Measurements from ENCODE around the gene ENTPD3. TPM values are rescaled to one million over a fixed set of nuclear protein-coding genes. Genes with fewer than 3 reads are reported as not detected.

ENTPD3 gene
- total RNA-seq, 2 donors from 2014 or later, result 0.12 to 0.59 TPM

GRCh38 chr3:40387895-40388254 is 891 bp downstream of the ENTPD3 start:
- Histone ChIP-seq H3K4me1 (peaks cover 0 to 9% of the 10 kb centered on the region in 2 donors), H3K27me3 (no peaks in the 10 kb centered on the region), H3K27ac (no peak overlapping the region), H3K36me3 (no peaks in the 10 kb centered on the region), H3K4me3 (no peak overlapping the region), H3K9me3 (no peaks in the 10 kb centered on the region)
- DNase-seq (ENCODE audit: low spot score), result no peak
- no peak for TF ChIP-seq CTCF (IDR thresholded peaks at IDR 0.05)

GRCh38 chr3:40396406-40396805 is 9.4 kb downstream of the ENTPD3 start:
- Histone ChIP-seq H3K27me3 (no peaks in the 10 kb centered on the region), H3K4me3 (no peak overlapping the region), H3K9me3 (no peaks in the 10 kb centered on the region), H3K4me1 (no peaks in the 10 kb centered on the region), H3K27ac (no peak overlapping the region), H3K36me3 (no peaks in the 10 kb centered on the region)
- no peak for DNase-seq (ENCODE audit: low spot score)
- no peak for TF ChIP-seq CTCF (IDR thresholded peaks at IDR 0.05)

- Histone ChIP-seq H3K36me3 (no peaks in the 10 kb centered on the region), H3K27ac (no peak overlapping the region), H3K9me3 (no peaks in the 10 kb centered on the region), H3K4me1 (no peaks in the 10 kb centered on the region), H3K4me3 (no peak overlapping the region), H3K27me3 (no peaks in the 10 kb centered on the region)
- DNase-seq (ENCODE audit: low spot score), result no peak
- TF ChIP-seq CTCF (IDR thresholded peaks at IDR 0.05), result no peak
Measured at GRCh38 chr3:40397129-40397528, 10.1 kb downstream of the ENTPD3 start.

GRCh38 chr3:40397912-40398311 is 10.9 kb downstream of the ENTPD3 start:
- DNase-seq (ENCODE audit: low spot score), result no peak
- TF ChIP-seq CTCF (IDR thresholded peaks at IDR 0.05), result no peak
- Histone ChIP-seq H3K4me3 (no peak overlapping the region), H3K36me3 (no peaks in the 10 kb centered on the region), H3K27me3 (no peaks in the 10 kb centered on the region), H3K4me1 (no peaks in the 10 kb centered on the region), H3K9me3 (no peaks in the 10 kb centered on the region), H3K27ac (no peak overlapping the region)

DNA sequence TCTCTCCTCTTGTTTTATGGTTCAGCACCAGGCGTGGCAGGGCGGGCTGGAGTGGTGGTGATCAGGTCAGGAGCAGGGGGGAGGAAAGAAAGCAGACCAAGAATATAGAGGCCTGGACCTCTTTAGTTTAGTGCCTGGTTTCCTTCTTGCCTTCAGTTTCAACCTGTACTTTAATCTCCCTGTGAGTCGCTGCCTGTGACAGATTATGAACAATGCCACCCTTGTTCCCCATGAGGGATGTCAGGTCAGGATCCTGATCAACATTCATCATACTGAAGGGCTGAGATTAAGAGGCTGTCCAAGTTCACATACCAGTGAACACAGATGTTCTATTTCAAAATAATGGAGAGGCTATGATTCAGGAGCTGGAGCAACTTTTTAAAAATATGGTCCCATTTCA is 11.4 kb downstream of the ENTPD3 start:
- no peak overlapping the region for H3K27ac ChIP-seq
- H3K36me3 ChIP-seq, result no peaks in the 10 kb centered on the region
- H3K4me3 ChIP-seq, result no peak overlapping the region
- DNase-seq (ENCODE audit: low spot score), result no peak
- H3K9me3 ChIP-seq, result no peaks in the 10 kb centered on the region
- no peaks in the 10 kb centered on the region for H3K27me3 ChIP-seq
- TF ChIP-seq CTCF (IDR thresholded peaks at IDR 0.05), result no peak
- no peaks in the 10 kb centered on the region for H3K4me1 ChIP-seq

- no peak overlapping the region for H3K27ac ChIP-seq
- H3K4me3 ChIP-seq, result no peak overlapping the region
- H3K4me1 ChIP-seq, result no peaks in the 10 kb centered on the region
- no peaks in the 10 kb centered on the region for H3K27me3 ChIP-seq
- no peaks in the 10 kb centered on the region for H3K36me3 ChIP-seq
- TF ChIP-seq CTCF (IDR thresholded peaks at IDR 0.05), result no peak
- H3K9me3 ChIP-seq, result no peaks in the 10 kb centered on the region
- no peak for DNase-seq (ENCODE audit: low spot score)
Measured at GRCh38 chr3:40404591-40405198, 17.7 kb downstream of the ENTPD3 start.
